A549 (cell line): ENCODE data around the gene GRAMD2B. TPM values are rescaled to one million over a fixed set of nuclear protein-coding genes. Genes with fewer than 3 reads are reported as not detected.

Source experiments
- ATAC-seq, 2 experiments: fragments of 200-7000 bp in 1 of 2; fragments of >200 bp in 1 of 2; cut with Nextera tagmentation in 1 of 2; cut with Tn5 transposase in 1 of 2; 3 replicates each; pipeline versions ENCODE4 v1.8.0 to v1.9.1; 2018 to 2020; ENCODE audit warnings: mild to moderate bottlenecking in 1 of 2, moderate library complexity in 1 of 2
- CTCF ChIA-PET: fragments of 300-600 bp; sonication (Branson Sonifier 250); formaldehyde crosslinking; extraction: SDS; loops from one replicate; lab custom pipeline; 2021; ENCODE audit warnings: antibody characterized with exemption, inconsistent platforms; lab: Yijun Ruan, JAX
- POLR2A ChIA-PET: fragments of 350-600 bp; formaldehyde crosslinking; extraction: SDS; loops from one replicate; lab custom pipeline; 2021; ENCODE audit warnings: antibody characterized with exemption, inconsistent platforms; lab: Yijun Ruan, JAX
- DNase-seq, 2 experiments: peaks; one replicate each; pipeline versions ENCODE4 v3.0.0 to v3.0.0-alpha.2; 2011 to 2016; ENCODE audit warnings: low read depth in 1 of 2, low spot score in 1 of 2
- FAIRE-seq: peaks from 2 replicates; lab custom pipeline; 2011; peaks lifted over from hg19 to GRCh38; lab: Jason Lieb, UNC
- H3K27ac ChIP-seq, 2 experiments: fragments of >200 bp; sonication (Bioruptor Twin); formaldehyde crosslinking; 3 replicates each; pipeline ENCODE4 v1.5.1; 2016 to 2017
- H3K4me1 ChIP-seq: fragments of >200 bp; sonication (Bioruptor Twin); formaldehyde crosslinking; 3 replicates; pipeline ENCODE4 v1.6.1; 2016
- H3K4me2 ChIP-seq: fragments of >200 bp; sonication (Bioruptor Twin); formaldehyde crosslinking; 3 replicates; pipeline ENCODE4 v1.6.1; 2016
- H3K4me3 ChIP-seq: fragments of >200 bp; sonication (Bioruptor Twin); formaldehyde crosslinking; 3 replicates; pipeline ENCODE4 v1.5.1; 2016
- H3K9me3 ChIP-seq: fragments of >200 bp; sonication (Bioruptor Twin); formaldehyde crosslinking; 3 replicates; pipeline ENCODE4 v1.6.1; 2016
- ATOH8 ChIP-seq: fragments of 250-450 bp; sonication (Bioruptor Pico); IDR thresholded peaks from 2 replicates; pipeline ENCODE4 v1.5.0; 2020; ENCODE audit warnings: low read depth, mild to moderate bottlenecking, moderate library complexity
- BHLHE40 ChIP-seq: IDR thresholded peaks from 2 replicates; pipeline ENCODE4 v1.6.1; 2012; ENCODE audit warnings: low read depth, low read length, inconsistent platforms
- EHF ChIP-seq: fragments of 250-450 bp; sonication (Bioruptor Pico); IDR thresholded peaks from 2 replicates; pipeline ENCODE4 v1.5.0; 2020; ENCODE audit warnings: mild to moderate bottlenecking
- EHMT2 ChIP-seq: fragments of 200-600 bp; sonication (generic); IDR thresholded peaks from 2 replicates; pipeline ENCODE4 v1.6.1; 2016; ENCODE audit warnings: antibody characterized with exemption, low read depth, mild to moderate bottlenecking, moderate library complexity
- ELK1 ChIP-seq: fragments of 150-350 bp; IDR thresholded peaks from 2 replicates; pipeline ENCODE4 v1.6.1; 2014; ENCODE audit warnings: low read depth, mild to moderate bottlenecking, low read length
- EP300 ChIP-seq, 2 experiments: fragments of >200 bp; sonication (Bioruptor Twin); formaldehyde crosslinking; IDR thresholded peaks; 2 replicates in 1 of 2; 3 replicates in 1 of 2; pipeline ENCODE4 v1.6.1; 2016 to 2017
- FOSB ChIP-seq: fragments of 250-450 bp; sonication (Bioruptor Pico); IDR thresholded peaks from 2 replicates; pipeline ENCODE4 v1.5.0; 2020; ENCODE audit warnings: mild to moderate bottlenecking, moderate library complexity
- FOSL2 ChIP-seq, 2 experiments: fragments of 450-650 bp in 1 of 2; fragments of >200 bp in 1 of 2; sonication (Bioruptor Twin) in 1 of 2; formaldehyde crosslinking; IDR thresholded peaks; 2 replicates each; pipeline versions ENCODE4 v1.5.0 to v1.6.1; 2016 to 2020; ENCODE audit warnings: mild to moderate bottlenecking in 1 of 2, moderate library complexity in 1 of 2
- FOXS1 ChIP-seq: fragments of 250-450 bp; sonication (Bioruptor Pico); IDR thresholded peaks from 2 replicates; pipeline ENCODE4 v1.5.0; 2020; ENCODE audit warnings: mild to moderate bottlenecking, moderate library complexity
- HDAC2 ChIP-seq: fragments of 200-600 bp; sonication (generic); IDR thresholded peaks from 2 replicates; pipeline ENCODE4 v1.6.1; 2016
- HEYL ChIP-seq: fragments of 250-450 bp; sonication (Bioruptor Pico); IDR thresholded peaks from 2 replicates; pipeline ENCODE4 v1.8.0; 2021; ENCODE audit warnings: mild to moderate bottlenecking, moderate library complexity
- HOXB5 ChIP-seq: fragments of 250-450 bp; sonication (Bioruptor Pico); IDR thresholded peaks from 2 replicates; pipeline ENCODE4 v1.5.0; 2020; ENCODE audit warnings: mild to moderate bottlenecking, moderate library complexity
- JUNB ChIP-seq: fragments of >200 bp; sonication (Bioruptor Twin); formaldehyde crosslinking; IDR thresholded peaks from 2 replicates; pipeline ENCODE4 v1.6.1; 2016
- MAFK ChIP-seq: fragments of 450-650 bp; IDR thresholded peaks from 2 replicates; pipeline ENCODE4 v1.6.1; 2014; ENCODE audit not compliant: partially characterized antibody
- NPAS2 ChIP-seq: fragments of 250-450 bp; sonication (Bioruptor Pico); IDR thresholded peaks from 2 replicates; pipeline ENCODE4 v1.8.0; 2022; ENCODE audit warnings: mild to moderate bottlenecking, moderate library complexity, borderline replicate concordance
- PBX3 ChIP-seq: IDR thresholded peaks from 2 replicates; pipeline ENCODE4 v1.6.1; 2012
- PHF8 ChIP-seq: fragments of 200-600 bp; sonication (generic); IDR thresholded peaks from 2 replicates; pipeline ENCODE4 v1.6.1; 2016; ENCODE audit warnings: low read depth, mild to moderate bottlenecking, antibody characterized with exemption, moderate library complexity, borderline replicate concordance
- POLR2A ChIP-seq: IDR thresholded peaks from 2 replicates; pipeline ENCODE4 v1.6.1; 2012; ENCODE audit warnings: mild to moderate bottlenecking, low read length
- RAD21 ChIP-seq, 2 experiments: fragments of >200 bp in 1 of 2; sonication (Bioruptor Twin) in 1 of 2; formaldehyde crosslinking in 1 of 2; IDR thresholded peaks in 1 of 2; conservative IDR thresholded peaks in 1 of 2; 2 replicates in 1 of 2; 3 replicates in 1 of 2; pipeline ENCODE4 v1.6.1; 2012 to 2018; ENCODE audit warnings: inconsistent platforms in 1 of 2
- REST ChIP-seq: fragments of 200-600 bp; sonication (generic); IDR thresholded peaks from 2 replicates; pipeline ENCODE4 v1.6.1; 2016; ENCODE audit warnings: antibody characterized with exemption, mild to moderate bottlenecking, moderate library complexity
- RFX5 ChIP-seq: fragments of 450-650 bp; IDR thresholded peaks from 2 replicates; pipeline ENCODE4 v1.7.1; 2014; ENCODE audit warnings: antibody characterized with exemption, mild to moderate bottlenecking, moderate library complexity
- ZNF302 ChIP-seq: fragments of 250-450 bp; sonication (Bioruptor Pico); IDR thresholded peaks from 2 replicates; pipeline ENCODE4 v1.9.0; 2021; ENCODE audit warnings: inconsistent platforms, mild to moderate bottlenecking, moderate library complexity
- WGBS: methylation state at CpG from one replicate; pipeline ENCODE4 v1.1.6; 2017; ENCODE audit errors: missing lambda C conversion rate; 5-methylcytosine and 5-hydroxymethylcytosine counted together
- polyA plus RNA-seq, 4 experiments: library from polyadenylated mRNA; depleted of rRNA in 3 of 4; stranded (reverse); fragments of >200 nt; fragmentation: RNase III in 1 of 4; extraction: RNeasy Plus Mini Kit Qiagen cat#74134 plus additional on column Dnase treatment in 1 of 4; gene quantifications; 2 replicates in 3 of 4; 3 replicates in 1 of 4; pipeline ENCODE4 v1.2.3, GENCODE V29; 2011 to 2017

GRAMD2B gene
- polyA plus RNA-seq, 2 of the 4 experiments (the other 2 are of a cell fraction), result 1.0 to 1.2 TPM

DNA sequence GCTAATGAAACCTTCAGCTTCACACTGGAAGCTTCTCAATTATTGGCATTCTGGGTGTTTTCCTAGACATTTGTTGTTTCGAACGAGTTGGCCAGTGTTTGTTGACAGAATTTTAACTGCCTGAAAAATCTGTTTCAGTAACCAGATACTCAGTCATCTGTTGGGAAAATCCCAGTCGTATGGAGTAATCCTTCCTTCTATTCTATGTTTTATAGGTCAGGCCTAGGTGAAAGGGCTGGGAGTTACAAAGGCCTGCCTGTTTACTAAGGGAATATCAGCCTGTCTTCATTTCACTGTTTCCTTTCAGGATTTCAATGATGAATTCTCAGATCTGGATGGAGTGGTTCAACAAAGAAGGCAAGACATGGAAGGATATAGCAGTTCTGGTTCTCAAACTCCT, 59.9 kb downstream of the GRAMD2B start:
- no peak for FAIRE-seq
- H3K4me3 ChIP-seq, result no peak overlapping the region

DNA sequence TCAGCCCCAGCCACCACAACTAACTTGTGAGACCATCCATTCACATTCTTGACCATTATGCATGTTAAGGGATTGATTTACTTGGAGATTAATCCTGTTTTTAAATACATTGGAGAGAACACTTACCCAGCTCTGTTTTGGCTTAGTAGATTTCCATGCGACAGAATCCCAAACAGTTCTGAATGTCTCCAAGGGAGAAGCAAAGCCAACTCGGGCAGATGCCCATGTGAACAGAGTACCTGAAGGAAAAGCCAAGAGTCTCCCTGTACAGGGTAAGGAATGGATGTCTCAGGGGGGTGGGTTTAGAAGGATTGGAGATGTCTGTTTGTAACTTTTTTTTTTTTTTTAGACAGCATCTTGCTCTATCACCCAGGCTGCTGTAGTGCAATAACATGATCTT, 61.0 kb downstream of the GRAMD2B start:
- Histone ChIP-seq H3K27ac (no peak overlapping the region), H3K9me3 (no peaks in the 10 kb centered on the region), H3K4me3 (no peak overlapping the region), H3K4me1 (no peaks in the 10 kb centered on the region), H3K4me2 (no peak overlapping the region)
- CTCF ChIA-PET, result no interaction called here
- no peak for TF ChIP-seq ELK1
- no peak for TF ChIP-seq HEYL (CRISPR knock-in tag)
- TF ChIP-seq EHMT2, result no peak
- TF ChIP-seq FOSL2 (IDR thresholded peaks at IDR 0.05), result no peak
- TF ChIP-seq FOSL2 (CRISPR knock-in tag; IDR thresholded peaks at IDR 0.05), result no peak
- no peak for TF ChIP-seq ATOH8
- TF ChIP-seq PBX3, result no peak
- no peak for TF ChIP-seq JUNB
- TF ChIP-seq POLR2A, result no peak
- TF ChIP-seq FOXS1 (CRISPR knock-in tag), result no peak
- no peak for TF ChIP-seq NPAS2 (CRISPR knock-in tag)
- no peak for TF ChIP-seq RFX5
- FAIRE-seq, result no peak
- no peak for ATAC-seq
- no peak for DNase-seq
- 78% methylated on average over 2 of the region's 2 CpGs for WGBS
- POLR2A ChIA-PET, result no interaction called here

More for the DNA sequence above, 59.9 kb downstream of the GRAMD2B start:
- H3K27ac ChIP-seq, result no peak overlapping the region
- no peak for TF ChIP-seq MAFK
- no peak for TF ChIP-seq ZNF302
- TF ChIP-seq RAD21 (conservative IDR thresholded peaks at IDR 0.05 in 1 of 2, IDR thresholded peaks at IDR 0.05 in 1 of 2), result no peak
- TF ChIP-seq HEYL (CRISPR knock-in tag), result no peak
- no peak for TF ChIP-seq EP300 (IDR thresholded peaks at IDR 0.05)
- no peak for TF ChIP-seq BHLHE40
- no peak for TF ChIP-seq FOSB
- TF ChIP-seq HDAC2, result no peak
- TF ChIP-seq FOXS1 (CRISPR knock-in tag), result no peak
- TF ChIP-seq JUNB, result no peak
- no peak for TF ChIP-seq EHF (CRISPR knock-in tag)
- no peak for TF ChIP-seq NPAS2 (CRISPR knock-in tag)
- no peak for TF ChIP-seq HOXB5 (CRISPR knock-in tag)
- TF ChIP-seq RFX5, result no peak
- TF ChIP-seq REST, result no peak
- TF ChIP-seq PHF8, result no peak
- ChIA-PET CTCF (interaction anchor here (1.1 kb wide), 1 partner anchor 16 kb away, joined by 3 read pairs; no protein-coding TSS in a partner anchor), POLR2A (no interaction called here)
- no peak overlapping the region for H3K4me2 ChIP-seq
- DNase-seq (no peak), ATAC-seq (no peak)
- H3K4me1 ChIP-seq, result no peaks in the 10 kb centered on the region
- 18% methylated on average over 3 of the region's 3 CpGs for WGBS
- no peaks in the 10 kb centered on the region for H3K9me3 ChIP-seq
